AG04450 (cell line): ENCODE measurements around the gene DMD. TPM values are rescaled to one million over a fixed set of nuclear protein-coding genes. Genes with fewer than 3 reads are reported as not detected.

Source experiments
- CTCF ChIA-PET: fragments of 300-600, 350-600 bp; formaldehyde crosslinking; extraction: SDS; loops from one replicate; lab custom pipeline; 2022; ENCODE audit warnings: antibody characterized with exemption, inconsistent platforms; lab: Charles Lee
- POLR2A ChIA-PET: fragments of 350-600 bp; formaldehyde crosslinking; extraction: SDS; loops from one replicate; lab custom pipeline; 2021; ENCODE audit warnings: antibody characterized with exemption, inconsistent platforms; lab: Yijun Ruan, JAX
- DNase-seq: peaks from one replicate; pipeline ENCODE4 v3.0.0-alpha.2; 2011; ENCODE audit warnings: low read depth, low spot score
- H3K27ac ChIP-seq: one replicate; pipeline ENCODE4 v1.5.1; 2012; ENCODE audit warnings: low read depth, low read length, control low read depth
- H3K27me3 ChIP-seq: one replicate; pipeline ENCODE4 v1.6.0; 2012; ENCODE audit warnings: low read length; ENCODE audit not compliant: control insufficient read depth, insufficient read depth
- H3K4me3 ChIP-seq: 2 replicates; pipeline ENCODE4 v1.5.1; 2011; ENCODE audit warnings: mild to moderate bottlenecking, low read depth, low read length, control low read depth
- H3K9me3 ChIP-seq: 2 replicates; pipeline ENCODE4 v1.5.1; 2012; ENCODE audit warnings: low read length; ENCODE audit not compliant: control insufficient read depth, insufficient read depth
- polyA plus RNA-seq: library from polyadenylated mRNA; depleted of rRNA; stranded (reverse); fragments of >200 nt; gene quantifications from 2 replicates; pipeline ENCODE4 v1.2.3, GENCODE V29; 2011
- TF ChIP-seq, protein P1 (sequence below): IDR thresholded peaks from 2 replicates; pipeline ENCODE4 v1.5.1; 2011; ENCODE audit warnings: low read depth, low read length, control low read depth, inconsistent platforms

Gene DMD
- polyA plus RNA-seq, 1 experiment = 7.6 TPM

- POLR2A ChIA-PET = no interaction called here
- DNase-seq = no peak
- no peaks in the 10 kb centered on the region for H3K9me3 ChIP-seq
- TF ChIP-seq, protein P1, sequence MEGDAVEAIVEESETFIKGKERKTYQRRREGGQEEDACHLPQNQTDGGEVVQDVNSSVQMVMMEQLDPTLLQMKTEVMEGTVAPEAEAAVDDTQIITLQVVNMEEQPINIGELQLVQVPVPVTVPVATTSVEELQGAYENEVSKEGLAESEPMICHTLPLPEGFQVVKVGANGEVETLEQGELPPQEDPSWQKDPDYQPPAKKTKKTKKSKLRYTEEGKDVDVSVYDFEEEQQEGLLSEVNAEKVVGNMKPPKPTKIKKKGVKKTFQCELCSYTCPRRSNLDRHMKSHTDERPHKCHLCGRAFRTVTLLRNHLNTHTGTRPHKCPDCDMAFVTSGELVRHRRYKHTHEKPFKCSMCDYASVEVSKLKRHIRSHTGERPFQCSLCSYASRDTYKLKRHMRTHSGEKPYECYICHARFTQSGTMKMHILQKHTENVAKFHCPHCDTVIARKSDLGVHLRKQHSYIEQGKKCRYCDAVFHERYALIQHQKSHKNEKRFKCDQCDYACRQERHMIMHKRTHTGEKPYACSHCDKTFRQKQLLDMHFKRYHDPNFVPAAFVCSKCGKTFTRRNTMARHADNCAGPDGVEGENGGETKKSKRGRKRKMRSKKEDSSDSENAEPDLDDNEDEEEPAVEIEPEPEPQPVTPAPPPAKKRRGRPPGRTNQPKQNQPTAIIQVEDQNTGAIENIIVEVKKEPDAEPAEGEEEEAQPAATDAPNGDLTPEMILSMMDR = no peak
- CTCF ChIA-PET = no interaction called here
- H3K27ac ChIP-seq = no peak overlapping the region
- H3K27me3 ChIP-seq = no peaks in the 10 kb centered on the region
- H3K4me3 ChIP-seq = no peak overlapping the region
These were observed 81.7 kb downstream of the DMD start for GRCh38 chrX:33129607-33130006.

DNA sequence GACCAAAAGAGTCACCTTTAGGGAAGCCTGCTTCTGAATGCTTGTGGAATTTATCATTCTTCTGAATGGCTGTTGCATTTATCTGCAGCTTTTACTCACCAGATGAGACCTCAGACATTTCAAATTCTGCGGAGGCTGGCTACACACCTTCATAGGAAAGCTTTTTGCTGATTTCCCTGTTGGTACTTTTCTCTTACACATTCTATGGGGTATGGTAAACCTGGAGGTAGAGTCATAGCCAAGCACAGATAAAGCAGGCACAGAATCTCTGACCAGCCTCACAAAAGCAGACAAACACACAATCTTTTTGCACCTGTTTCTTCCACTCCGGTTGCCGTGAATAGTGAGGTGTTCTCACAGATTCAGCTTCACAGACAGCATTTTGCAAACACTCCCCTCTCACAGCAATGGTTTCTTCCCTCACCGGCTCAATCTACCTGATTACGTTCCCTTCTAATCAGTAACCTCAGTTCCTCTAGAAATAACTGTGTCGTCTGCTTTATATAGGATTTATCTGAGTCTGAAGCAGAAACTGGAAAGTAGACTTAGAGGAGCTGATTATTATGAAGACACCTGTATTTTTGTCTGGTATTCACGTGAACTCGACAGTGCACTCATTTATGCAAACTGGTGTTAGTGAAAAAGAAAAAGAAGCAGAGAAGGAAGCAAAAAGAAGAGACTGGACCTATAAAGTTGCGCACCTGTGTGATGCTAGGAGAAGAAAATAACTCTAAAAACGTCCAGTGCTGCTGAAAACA lies 83.1 kb downstream of the DMD start:
- TF ChIP-seq, protein P1 = no peak
- ChIA-PET CTCF (no interaction called here), POLR2A (no interaction called here)
- no peak for DNase-seq
- H3K9me3 ChIP-seq = no peaks in the 10 kb centered on the region
- no peak overlapping the region for H3K4me3 ChIP-seq
- H3K27me3 ChIP-seq = no peaks in the 10 kb centered on the region
- no peak overlapping the region for H3K27ac ChIP-seq

- DNase-seq = no peak
- no peak overlapping the region for H3K27ac ChIP-seq
- TF ChIP-seq, protein P1 = no peak
- ChIA-PET POLR2A (no interaction called here), CTCF (no interaction called here)
- no peak overlapping the region for H3K4me3 ChIP-seq
- no peaks in the 10 kb centered on the region for H3K9me3 ChIP-seq
- no peaks in the 10 kb centered on the region for H3K27me3 ChIP-seq
These were observed 84.9 kb downstream of the DMD start for GRCh38 chrX:33126469-33126868.

DNA sequence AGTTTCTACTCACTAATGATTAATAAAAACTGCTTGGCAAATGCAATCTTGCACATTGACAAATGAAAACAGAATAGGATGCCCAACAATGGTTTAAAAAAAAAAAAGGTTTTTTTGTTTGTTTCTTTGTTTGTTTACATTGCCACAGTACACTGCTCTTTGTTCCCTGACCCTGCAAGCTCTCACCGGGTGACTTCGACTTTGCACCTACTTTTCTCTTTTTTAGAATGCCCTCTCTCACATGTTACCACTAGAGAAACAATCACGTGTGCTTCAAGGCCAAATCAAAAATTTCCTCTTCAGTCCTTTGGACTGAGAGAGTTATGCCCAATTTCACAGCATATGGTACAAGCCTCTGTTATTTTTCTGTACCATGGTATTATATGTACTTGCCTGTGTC lies 101.5 kb downstream of the DMD start:
- Histone ChIP-seq H3K27ac (no peak overlapping the region), H3K9me3 (no peaks in the 10 kb centered on the region), H3K4me3 (no peak overlapping the region), H3K27me3 (no peaks in the 10 kb centered on the region)
- ChIA-PET CTCF (no interaction called here), POLR2A (no interaction called here)
- DNase-seq = no peak
- TF ChIP-seq, protein P1 = no peak

GRCh38 chrX:33106737-33107136 lies 104.6 kb downstream of the DMD start:
- CTCF ChIA-PET = no interaction called here

More at GRCh38 chrX:33106737-33107136, 104.6 kb downstream of the DMD start:
- Histone ChIP-seq H3K27ac (no peak overlapping the region), H3K4me3 (no peak overlapping the region), H3K27me3 (no peaks in the 10 kb centered on the region), H3K9me3 (no peaks in the 10 kb centered on the region)
- DNase-seq = no peak
- POLR2A ChIA-PET = no interaction called here
- TF ChIP-seq, protein P1 = no peak
